IPS-20b (cell line): ENCODE data around the gene TEX14.

Source experiments
- H3K27ac ChIP-seq: one replicate; pipeline ENCODE4 v1.5.1; 2013; ENCODE audit warnings: low read length
- H3K27me3 ChIP-seq: 2 replicates; pipeline ENCODE4 v1.6.1; 2013; ENCODE audit warnings: mild to moderate bottlenecking, low read length, inconsistent platforms; ENCODE audit not compliant: insufficient read depth
- H3K36me3 ChIP-seq: 2 replicates; pipeline ENCODE4 v1.6.1; 2013; ENCODE audit warnings: low read depth, mild to moderate bottlenecking, inconsistent platforms, low read length, moderate library complexity; ENCODE audit not compliant: insufficient read depth
- H3K4me1 ChIP-seq: 2 replicates; pipeline ENCODE4 v1.6.1; 2013; ENCODE audit warnings: mild to moderate bottlenecking, control low read depth, inconsistent platforms, low read length, moderate library complexity; ENCODE audit not compliant: insufficient read depth
- H3K4me3 ChIP-seq: 2 replicates; pipeline ENCODE4 v1.5.1; 2013; ENCODE audit warnings: mild to moderate bottlenecking, low read length, inconsistent platforms
- H3K9ac ChIP-seq: 2 replicates; pipeline ENCODE4 v1.6.1; 2013; ENCODE audit warnings: low read depth, mild to moderate bottlenecking, inconsistent platforms, low read length, moderate library complexity
- H3K9me3 ChIP-seq: 2 replicates; pipeline ENCODE4 v1.6.1; 2013; ENCODE audit warnings: mild to moderate bottlenecking, low read depth, low read length, inconsistent platforms; ENCODE audit not compliant: insufficient read depth

TEX14 gene

DNA sequence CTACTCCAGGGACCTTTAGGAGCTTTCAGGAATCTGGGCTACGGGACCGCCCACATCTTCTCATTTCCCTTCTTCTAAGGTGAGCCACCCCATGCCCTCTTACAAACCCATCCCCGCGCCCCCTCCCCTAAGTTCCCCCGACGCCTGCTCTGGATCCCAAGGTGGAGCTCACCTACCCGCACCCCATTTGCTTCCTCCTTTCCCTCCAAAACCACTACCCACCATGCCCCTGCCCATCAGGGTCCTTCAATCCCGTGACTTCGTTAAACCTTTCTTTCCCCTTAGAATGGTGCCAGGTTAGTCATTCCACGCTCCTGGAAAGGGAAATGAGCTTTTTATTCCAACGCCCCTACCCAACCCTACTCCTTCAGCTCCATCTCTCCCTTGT is 177.1 kb downstream of the TEX14 start:
- H3K9me3 ChIP-seq: no peaks in the 10 kb centered on the region
- H3K27ac ChIP-seq: peak overlapping the region; percentile 75
- peaks cover 33% of the 10 kb centered on the region for H3K36me3 ChIP-seq
- H3K27me3 ChIP-seq: no peaks in the 10 kb centered on the region
- H3K4me1 ChIP-seq: peaks cover 10% of the 10 kb centered on the region; the same call in 1 of the 2 replicates
- H3K4me3 ChIP-seq: peak overlapping the region; percentile 84
- peak overlapping the region; percentile 80; the same call in 1 of the 2 replicates for H3K9ac ChIP-seq

DNA sequence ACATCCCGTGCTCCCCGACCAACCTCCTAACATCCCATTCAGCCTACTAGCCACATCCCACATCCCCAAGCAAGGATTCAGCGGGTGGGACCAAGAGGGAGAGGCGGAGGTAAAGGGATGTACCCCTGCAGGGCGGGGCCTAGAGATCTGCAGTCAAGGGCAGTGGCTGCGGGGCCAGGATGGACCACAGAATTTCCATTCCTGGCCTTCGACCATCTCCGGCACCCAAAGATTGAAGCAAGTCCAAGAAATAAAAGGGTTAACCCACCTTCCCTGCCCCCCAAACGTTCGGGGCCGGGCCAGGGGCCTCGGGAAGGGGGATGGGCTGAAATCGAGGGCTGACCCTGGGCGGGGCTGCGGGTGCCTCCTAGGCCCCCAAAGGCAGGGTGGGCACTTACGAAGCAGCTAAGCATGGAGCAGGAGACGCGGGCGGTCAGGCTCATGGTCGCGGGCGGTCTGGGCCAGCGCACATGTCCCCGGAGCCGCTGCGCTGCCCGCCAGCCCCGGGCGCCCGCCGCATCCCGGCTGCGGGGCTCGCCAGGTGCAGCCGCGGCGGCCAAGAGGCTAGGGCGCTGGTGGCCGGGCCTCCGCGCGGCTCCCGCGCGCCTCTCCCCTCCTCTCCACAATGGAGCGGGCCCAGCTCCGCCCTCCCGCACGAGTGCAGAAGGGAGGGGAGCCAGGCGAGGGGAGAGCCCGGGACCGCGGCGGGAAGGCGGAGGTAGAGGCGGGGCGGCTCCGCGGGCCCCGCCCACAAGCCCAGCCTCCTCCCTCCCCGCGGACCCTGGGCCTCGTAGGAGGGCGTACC is 177.7 kb downstream of the TEX14 start, which contains the start of gene MTMR4:
Gene MTMR4 (minus strand): TSS at position 674 of the 805 bp plus-strand sequence. CDS start 231 bp downstream, at position 443.
- no peaks in the 10 kb centered on the region for H3K27me3 ChIP-seq
- H3K27ac ChIP-seq: peak within 1 kb of the TSS; percentile 79
- peaks cover 39% of the 10 kb centered on the region for H3K36me3 ChIP-seq
- H3K9ac ChIP-seq: peak within 1 kb of the TSS; percentile 89; the same call in 1 of the 2 replicates
- H3K4me3 ChIP-seq: peak within 1 kb of the TSS; percentile 84
- no peaks in the 10 kb centered on the region for H3K9me3 ChIP-seq
- H3K4me1 ChIP-seq: peaks cover 10% of the 10 kb centered on the region; the same call in 1 of the 2 replicates

- H3K4me1 ChIP-seq: peaks cover 6% of the 10 kb centered on the region; the same call in 1 of the 2 replicates
- peaks cover 46% of the 10 kb centered on the region for H3K36me3 ChIP-seq
- H3K9me3 ChIP-seq: no peaks in the 10 kb centered on the region
- H3K27me3 ChIP-seq: no peaks in the 10 kb centered on the region
- H3K4me3 ChIP-seq: peak overlapping the region; percentile 84
- peak overlapping the region; percentile 79 for H3K27ac ChIP-seq
- peak overlapping the region; percentile 89; the same call in 1 of the 2 replicates for H3K9ac ChIP-seq
Observed at GRCh38 chr17:58513267-58513964, 178.4 kb downstream of the TEX14 start.

GRCh38 chr17:58510075-58510474 is 181.8 kb downstream of the TEX14 start:
- H3K4me1 ChIP-seq: peaks cover 3% of the 10 kb centered on the region; the same call in 1 of the 2 replicates
- H3K9me3 ChIP-seq: no peaks in the 10 kb centered on the region
- peaks cover 77% of the 10 kb centered on the region for H3K36me3 ChIP-seq
- no peaks in the 10 kb centered on the region for H3K27me3 ChIP-seq
- H3K9ac ChIP-seq: no peak overlapping the region
- H3K27ac ChIP-seq: no peak overlapping the region
- H3K4me3 ChIP-seq: no peak overlapping the region

GRCh38 chr17:58508341-58509067 is 183.3 kb downstream of the TEX14 start:
- peaks cover 92% of the 10 kb centered on the region for H3K36me3 ChIP-seq
- no peak overlapping the region for H3K27ac ChIP-seq
- H3K27me3 ChIP-seq: no peaks in the 10 kb centered on the region
- no peak overlapping the region for H3K9ac ChIP-seq
- no peak overlapping the region for H3K4me3 ChIP-seq
- H3K9me3 ChIP-seq: no peaks in the 10 kb centered on the region
- no peaks in the 10 kb centered on the region for H3K4me1 ChIP-seq

DNA sequence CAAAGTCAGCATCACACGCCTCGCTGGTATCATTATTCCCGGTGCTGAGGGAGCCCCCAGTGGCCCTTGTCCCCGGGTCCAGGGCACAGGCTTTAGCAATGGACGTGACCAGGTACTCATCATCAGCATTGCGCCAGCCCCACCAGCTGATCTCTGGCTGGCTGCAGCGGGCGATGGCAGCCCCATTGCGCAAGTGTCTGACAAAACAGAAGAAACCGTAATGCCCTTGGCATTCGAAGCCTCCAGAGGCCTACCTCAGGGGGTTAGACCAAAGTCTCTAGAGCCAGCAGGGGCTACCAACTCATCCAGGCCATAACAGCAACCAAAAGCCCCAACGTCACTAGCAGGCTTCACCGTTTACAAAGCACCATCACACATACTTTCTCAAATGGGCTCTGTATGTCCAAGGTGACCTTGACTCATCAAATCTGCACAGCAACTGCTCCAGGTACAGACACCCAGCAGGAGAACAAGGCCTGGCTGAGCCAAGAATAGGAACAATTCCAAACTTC is 184.7 kb downstream of the TEX14 start:
- Histone ChIP-seq H3K9me3 (no peaks in the 10 kb centered on the region), H3K36me3 (peaks cover 99% of the 10 kb centered on the region), H3K27me3 (no peaks in the 10 kb centered on the region), H3K9ac (no peak overlapping the region), H3K4me1 (no peaks in the 10 kb centered on the region), H3K4me3 (no peak overlapping the region), H3K27ac (no peak overlapping the region)
